ENCODE data around the gene SLC9A9.
"Not testable (repeated sequence)": the region's sequence is repeated elsewhere in the genome, so short reads cannot be mapped to it uniquely, and the experiment has no call there.

The SLC9A9 gene

GRCh38 chr3:143810166-143810952 is 37.9 kb downstream of the SLC9A9 start:
- DNase-seq = no peak
- TF ChIP-seq GATA1 (IDR thresholded peaks at IDR 0.05; ENCODE audit: low read depth, low read length) (no peak), POLR2A (IDR thresholded peaks at IDR 0.05; ENCODE audit: low read length) (no peak)

GRCh38 chr3:143809121-143809621 is 39.1 kb downstream of the SLC9A9 start:
- TF ChIP-seq POLR2A (IDR thresholded peaks at IDR 0.05; ENCODE audit: low read length) (no peak), GATA1 (IDR thresholded peaks at IDR 0.05; ENCODE audit: low read depth, low read length) (no peak)
- no peak for DNase-seq

- no peak for TF ChIP-seq POLR2A (IDR thresholded peaks at IDR 0.05; ENCODE audit: low read length)
- no peak for TF ChIP-seq GATA1 (IDR thresholded peaks at IDR 0.05; ENCODE audit: low read depth, low read length)
Measured at GRCh38 chr3:143808030-143808429, 40.2 kb downstream of the SLC9A9 start.

GRCh38 chr3:143806038-143806437 is 42.2 kb downstream of the SLC9A9 start:
- no peak for DNase-seq
- TF ChIP-seq GATA1 (IDR thresholded peaks at IDR 0.05; ENCODE audit: low read depth, low read length) (no peak), POLR2A (IDR thresholded peaks at IDR 0.05; ENCODE audit: low read length) (no peak)

More at GRCh38 chr3:143808030-143808429, 40.2 kb downstream of the SLC9A9 start:
- DNase-seq = no peak

GRCh38 chr3:143805476-143805875 is 42.8 kb downstream of the SLC9A9 start:
- not testable (repeated sequence) for DNase-seq

- DNase-seq = not testable (repeated sequence)
Measured at GRCh38 chr3:143801046-143801445, 47.2 kb downstream of the SLC9A9 start.

GRCh38 chr3:143798151-143798550 is 50.1 kb downstream of the SLC9A9 start:
- not testable (repeated sequence) for DNase-seq

GRCh38 chr3:143795874-143796273 is 52.4 kb downstream of the SLC9A9 start:
- TF ChIP-seq GATA1 (IDR thresholded peaks at IDR 0.05; ENCODE audit: low read depth, low read length) = no peak
- no peak for TF ChIP-seq POLR2A (IDR thresholded peaks at IDR 0.05; ENCODE audit: low read length)
- no peak for DNase-seq

- DNase-seq = no peak
- TF ChIP-seq POLR2A (IDR thresholded peaks at IDR 0.05; ENCODE audit: low read length) = no peak
- TF ChIP-seq GATA1 (IDR thresholded peaks at IDR 0.05; ENCODE audit: low read depth, low read length) = no peak
Measured at GRCh38 chr3:143794793-143795462, 53.3 kb downstream of the SLC9A9 start.

GRCh38 chr3:143793971-143794370 is 54.3 kb downstream of the SLC9A9 start:
- TF ChIP-seq GATA1 (IDR thresholded peaks at IDR 0.05; ENCODE audit: low read depth, low read length) = no peak
- TF ChIP-seq POLR2A (IDR thresholded peaks at IDR 0.05; ENCODE audit: low read length) = no peak
- no peak for DNase-seq

- TF ChIP-seq POLR2A (IDR thresholded peaks at IDR 0.05; ENCODE audit: low read length) = no peak
- no peak for TF ChIP-seq GATA1 (IDR thresholded peaks at IDR 0.05; ENCODE audit: low read depth, low read length)
- DNase-seq = no peak
Measured at GRCh38 chr3:143791386-143791785, 56.9 kb downstream of the SLC9A9 start.

- TF ChIP-seq POLR2A (IDR thresholded peaks at IDR 0.05; ENCODE audit: low read length) = no peak
- TF ChIP-seq GATA1 (IDR thresholded peaks at IDR 0.05; ENCODE audit: low read depth, low read length) = no peak
- no peak for DNase-seq
Measured at GRCh38 chr3:143786219-143787191, 61.8 kb downstream of the SLC9A9 start.

GRCh38 chr3:143784446-143784845 is 63.8 kb downstream of the SLC9A9 start:
- DNase-seq = no peak
- TF ChIP-seq GATA1 (IDR thresholded peaks at IDR 0.05; ENCODE audit: low read depth, low read length) = no peak
- TF ChIP-seq POLR2A (IDR thresholded peaks at IDR 0.05; ENCODE audit: low read length) = no peak

- TF ChIP-seq POLR2A (IDR thresholded peaks at IDR 0.05; ENCODE audit: low read length) (no peak), GATA1 (IDR thresholded peaks at IDR 0.05; ENCODE audit: low read depth, low read length) (no peak)
- DNase-seq = no peak
Measured at GRCh38 chr3:143783851-143784370, 64.4 kb downstream of the SLC9A9 start.
